Mesothelial cell of epicardium (in vitro differentiated cells): ENCODE results near the gene PLEKHD1. TPM values are rescaled to one million over a fixed set of nuclear protein-coding genes. Genes with fewer than 3 reads are reported as not detected.
A peak's percentile ranks its signal among the peaks of the same experiment; 100 is the strongest.

Experiments used
- DNase-seq, 2 experiments: peaks; one replicate each; pipeline ENCODE4 v3.0.0; 2021; ENCODE audit warnings: low spot score in 2 of 2; ENCODE audit not compliant: unreplicated experiment in 2 of 2
- H3K27ac Mint-ChIP-seq: 2 replicates; pipeline ENCODE4 v1.8.0; 2021; ENCODE audit warnings: mixed read lengths
- H3K27me3 Mint-ChIP-seq: 2 replicates; pipeline ENCODE4 v1.8.0; 2021; ENCODE audit warnings: low read depth, mixed read lengths
- H3K36me3 Mint-ChIP-seq: 2 replicates; pipeline ENCODE4 v1.8.0; 2021; ENCODE audit warnings: mixed read lengths
- H3K4me1 Mint-ChIP-seq: 2 replicates; pipeline ENCODE4 v1.8.0; 2021; ENCODE audit warnings: mixed read lengths
- H3K4me3 Mint-ChIP-seq: 2 replicates; pipeline ENCODE4 v1.8.0; 2021; ENCODE audit warnings: mild to moderate bottlenecking, moderate library complexity, mixed read lengths
- H3K9me3 Mint-ChIP-seq: 2 replicates; pipeline ENCODE4 v1.8.0; 2021; ENCODE audit warnings: mixed read lengths
- total RNA-seq: library from RNA; stranded (reverse); gene quantifications from 3 replicates; pipeline ENCODE4 v1.2.1, GENCODE V29; 2021
- TF ChIP-seq, protein P1 (sequence below): fragments of 200-600 bp; sonication (generic); IDR thresholded peaks from one replicate; pipeline ENCODE4 v1.5.0; 2021; ENCODE audit warnings: antibody characterized with exemption; ENCODE audit not compliant: unreplicated experiment

PLEKHD1 gene
- total RNA-seq, 1 donor from 2014 or later, result 0.20 TPM

DNA sequence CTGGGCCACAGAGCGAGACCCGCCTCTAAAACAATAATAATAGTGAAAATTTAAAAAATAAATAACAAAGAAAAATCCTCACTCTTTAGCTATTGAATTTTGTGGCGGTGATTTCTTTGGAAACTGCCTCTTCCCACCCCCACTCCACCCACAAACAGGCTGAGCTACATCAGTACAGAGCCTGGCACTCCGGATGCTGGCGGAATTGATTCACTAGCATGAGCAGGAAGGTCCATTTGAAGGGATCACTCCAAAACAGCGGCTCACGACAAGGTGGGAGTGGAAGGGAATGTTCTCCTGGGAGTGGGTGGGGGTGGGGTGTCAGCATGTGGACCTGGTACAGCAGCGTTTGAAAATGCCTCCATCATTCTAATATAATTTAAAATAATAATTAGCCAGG is 64.0 kb downstream of the PLEKHD1 start:
- Mint-ChIP-seq H3K9me3 (no peaks in the 10 kb centered on the region), H3K4me3 (peak overlapping the region; percentile 69), H3K36me3 (no peaks in the 10 kb centered on the region), H3K4me1 (peaks cover 4% of the 10 kb centered on the region), H3K27me3 (peaks cover 60% of the 10 kb centered on the region), H3K27ac (no peak overlapping the region)
- TF ChIP-seq, protein P1, sequence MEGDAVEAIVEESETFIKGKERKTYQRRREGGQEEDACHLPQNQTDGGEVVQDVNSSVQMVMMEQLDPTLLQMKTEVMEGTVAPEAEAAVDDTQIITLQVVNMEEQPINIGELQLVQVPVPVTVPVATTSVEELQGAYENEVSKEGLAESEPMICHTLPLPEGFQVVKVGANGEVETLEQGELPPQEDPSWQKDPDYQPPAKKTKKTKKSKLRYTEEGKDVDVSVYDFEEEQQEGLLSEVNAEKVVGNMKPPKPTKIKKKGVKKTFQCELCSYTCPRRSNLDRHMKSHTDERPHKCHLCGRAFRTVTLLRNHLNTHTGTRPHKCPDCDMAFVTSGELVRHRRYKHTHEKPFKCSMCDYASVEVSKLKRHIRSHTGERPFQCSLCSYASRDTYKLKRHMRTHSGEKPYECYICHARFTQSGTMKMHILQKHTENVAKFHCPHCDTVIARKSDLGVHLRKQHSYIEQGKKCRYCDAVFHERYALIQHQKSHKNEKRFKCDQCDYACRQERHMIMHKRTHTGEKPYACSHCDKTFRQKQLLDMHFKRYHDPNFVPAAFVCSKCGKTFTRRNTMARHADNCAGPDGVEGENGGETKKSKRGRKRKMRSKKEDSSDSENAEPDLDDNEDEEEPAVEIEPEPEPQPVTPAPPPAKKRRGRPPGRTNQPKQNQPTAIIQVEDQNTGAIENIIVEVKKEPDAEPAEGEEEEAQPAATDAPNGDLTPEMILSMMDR, result no peak
- no peak for DNase-seq

DNA sequence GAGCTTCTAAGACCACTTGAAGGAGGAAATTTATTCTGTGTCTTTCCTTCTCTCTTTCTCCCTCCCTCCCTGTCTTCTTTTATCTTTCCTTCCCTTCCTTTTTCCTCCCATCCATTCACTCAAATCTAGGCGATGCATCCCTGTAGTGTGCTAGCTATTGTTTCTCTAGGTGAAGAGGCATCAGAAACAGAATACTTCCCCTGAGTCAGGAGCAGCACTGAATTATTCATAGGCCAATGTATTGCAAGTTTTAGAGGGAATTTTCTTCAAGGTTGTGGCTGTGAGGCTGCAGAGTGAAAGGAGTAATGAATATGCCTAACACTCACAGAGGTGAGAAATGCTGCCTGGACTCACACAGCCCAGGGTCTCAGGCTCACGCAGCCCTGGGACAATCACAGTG is 67.0 kb downstream of the PLEKHD1 start:
- H3K36me3 Mint-ChIP-seq, result no peaks in the 10 kb centered on the region
- DNase-seq, result no peak
- H3K27ac Mint-ChIP-seq, result no peak overlapping the region
- H3K27me3 Mint-ChIP-seq, result peaks cover 57% of the 10 kb centered on the region
- H3K9me3 Mint-ChIP-seq, result no peaks in the 10 kb centered on the region
- no peak overlapping the region for H3K4me3 Mint-ChIP-seq
- TF ChIP-seq, protein P1, result no peak
- H3K4me1 Mint-ChIP-seq, result peaks cover 4% of the 10 kb centered on the region

DNA sequence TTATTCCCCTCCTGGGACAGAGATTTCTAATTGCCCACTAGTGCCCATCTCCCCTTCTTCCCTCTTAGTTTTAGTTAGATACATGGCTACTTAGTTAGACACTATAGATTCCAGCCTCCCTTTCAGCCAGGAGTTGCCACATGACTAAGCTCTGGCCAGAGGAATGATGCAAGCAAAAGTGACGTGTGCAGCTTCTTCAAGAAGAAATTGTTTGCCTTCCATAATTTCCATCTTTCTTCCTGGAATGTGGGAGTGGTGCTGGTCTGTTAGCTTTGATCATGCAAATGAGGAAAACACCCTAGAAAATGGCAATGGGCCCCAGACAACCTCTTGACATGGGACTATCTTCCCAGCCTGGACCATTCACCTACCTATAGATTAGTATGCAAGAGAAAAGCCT is 68.7 kb downstream of the PLEKHD1 start:
- no peak overlapping the region for H3K27ac Mint-ChIP-seq
- H3K4me3 Mint-ChIP-seq, result no peak overlapping the region
- H3K36me3 Mint-ChIP-seq, result no peaks in the 10 kb centered on the region
- no peaks in the 10 kb centered on the region for H3K9me3 Mint-ChIP-seq
- no peaks in the 10 kb centered on the region for H3K4me1 Mint-ChIP-seq
- peaks cover 48% of the 10 kb centered on the region for H3K27me3 Mint-ChIP-seq
- DNase-seq, result no peak
- TF ChIP-seq, protein P1, result no peak

DNA sequence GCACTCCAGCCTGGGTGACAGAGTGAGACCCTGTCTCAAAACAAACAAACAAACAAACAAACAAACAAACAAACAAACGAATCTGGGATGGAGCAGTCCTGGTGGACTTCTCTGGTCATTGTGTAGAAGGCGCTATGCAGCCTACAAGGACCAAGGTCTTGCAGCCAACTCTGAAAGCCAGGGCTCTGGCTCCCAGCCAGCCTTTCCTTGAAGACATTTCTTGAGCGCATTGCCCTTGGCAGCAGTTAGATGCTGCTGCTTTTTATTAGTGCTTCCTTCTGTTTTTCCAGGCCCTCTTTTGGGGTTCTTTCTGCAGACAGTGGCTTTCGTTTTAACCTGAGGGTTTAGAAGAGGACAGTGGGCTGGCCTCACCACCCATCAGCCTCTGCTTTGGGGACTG is 70.0 kb downstream of the PLEKHD1 start:
- Mint-ChIP-seq H3K4me1 (peaks cover 3% of the 10 kb centered on the region), H3K36me3 (no peaks in the 10 kb centered on the region), H3K4me3 (no peak overlapping the region), H3K27ac (no peak overlapping the region), H3K9me3 (no peaks in the 10 kb centered on the region), H3K27me3 (peaks cover 46% of the 10 kb centered on the region)
- DNase-seq, result no peak
- TF ChIP-seq, protein P1, result no peak

- Mint-ChIP-seq H3K4me1 (peaks cover 4% of the 10 kb centered on the region), H3K36me3 (no peaks in the 10 kb centered on the region), H3K27me3 (peaks cover 43% of the 10 kb centered on the region), H3K4me3 (no peak overlapping the region), H3K9me3 (no peaks in the 10 kb centered on the region), H3K27ac (no peak overlapping the region)
- TF ChIP-seq, protein P1, result no peak
- no peak for DNase-seq
Measured at GRCh38 chr14:69558774-69559173, 74.2 kb downstream of the PLEKHD1 start.

DNA sequence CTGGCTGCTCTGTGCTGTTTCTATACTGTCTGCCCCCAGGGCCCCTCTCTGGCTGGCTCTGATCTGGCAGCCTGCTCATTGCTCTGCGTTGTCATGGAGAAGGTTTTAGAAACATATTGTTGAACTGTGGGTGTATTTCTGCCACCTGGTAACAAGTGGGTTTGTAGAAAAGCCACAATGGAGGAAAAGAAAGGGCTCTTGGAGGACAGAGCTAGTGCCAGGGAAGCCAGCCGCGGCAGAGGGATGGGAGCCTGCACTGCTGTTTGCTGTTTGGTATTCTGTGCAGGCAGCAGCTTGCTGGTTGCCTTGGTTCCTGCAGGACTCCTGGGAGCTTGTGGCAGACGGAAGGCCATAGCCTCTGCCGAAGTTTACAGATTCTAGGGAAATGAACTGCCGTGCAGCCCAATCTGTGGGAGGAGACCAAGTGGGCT is 75.1 kb downstream of the PLEKHD1 start:
- Mint-ChIP-seq H3K4me3 (no peak overlapping the region), H3K36me3 (no peaks in the 10 kb centered on the region), H3K27me3 (peaks cover 44% of the 10 kb centered on the region), H3K4me1 (peaks cover 4% of the 10 kb centered on the region), H3K27ac (no peak overlapping the region), H3K9me3 (no peaks in the 10 kb centered on the region)
- TF ChIP-seq, protein P1, result no peak
- DNase-seq, result no peak
